Measurements from ENCODE around the gene CPNE8.
A peak's percentile ranks its signal among the peaks of the same experiment; 100 is the strongest.

CPNE8 gene

GRCh38 chr12:38905480-38906351 is at the start of gene CPNE8:
TSS of gene CPNE8 (minus strand) at chr12:38905591. CDS start at chr12:38905534, 57 bp downstream.
- peak; percentile 50 for DNase-seq (ENCODE audit: insufficient read length, low spot score)
- no peak for FAIRE-seq

GRCh38 chr12:38954238-38954873 is 49.0 kb upstream of the CPNE8 start:
- FAIRE-seq (no peak), DNase-seq (ENCODE audit: insufficient read length, low spot score) (no peak)

GRCh38 chr12:38949363-38949762 is 44.0 kb upstream of the CPNE8 start:
- FAIRE-seq (no peak), DNase-seq (ENCODE audit: insufficient read length, low spot score) (no peak)

- no peak for FAIRE-seq
Measured at GRCh38 chr12:38934686-38935085, 29.3 kb upstream of the CPNE8 start.

GRCh38 chr12:38934078-38934584 is 28.7 kb upstream of the CPNE8 start:
- FAIRE-seq: no peak
- DNase-seq (ENCODE audit: insufficient read length, low spot score): no peak

More at GRCh38 chr12:38934686-38935085, 29.3 kb upstream of the CPNE8 start:
- no peak for DNase-seq (ENCODE audit: insufficient read length, low spot score)

GRCh38 chr12:38932320-38932719 is 26.9 kb upstream of the CPNE8 start:
- FAIRE-seq: no peak
- no peak for DNase-seq (ENCODE audit: insufficient read length, low spot score)

- no peak for FAIRE-seq
- DNase-seq (ENCODE audit: insufficient read length, low spot score): no peak
Measured at GRCh38 chr12:38931461-38931860, 26.1 kb upstream of the CPNE8 start.

GRCh38 chr12:38930990-38931389 is 25.6 kb upstream of the CPNE8 start:
- FAIRE-seq (no peak), DNase-seq (ENCODE audit: insufficient read length, low spot score) (no peak)

- FAIRE-seq: no peak
Measured at GRCh38 chr12:38926501-38926900, 21.1 kb upstream of the CPNE8 start.

GRCh38 chr12:38921025-38921677 is 15.8 kb upstream of the CPNE8 start:
- DNase-seq (ENCODE audit: insufficient read length, low spot score) (peak; percentile 10), FAIRE-seq (no peak)

More at GRCh38 chr12:38926501-38926900, 21.1 kb upstream of the CPNE8 start:
- no peak for DNase-seq (ENCODE audit: insufficient read length, low spot score)

- FAIRE-seq: no peak
- no peak for DNase-seq (ENCODE audit: insufficient read length, low spot score)
Measured at GRCh38 chr12:38919191-38919590, 13.8 kb upstream of the CPNE8 start.

GRCh38 chr12:38915429-38916182 is 10.2 kb upstream of the CPNE8 start:
- DNase-seq (ENCODE audit: insufficient read length, low spot score) (no peak), FAIRE-seq (no peak)

GRCh38 chr12:38912116-38912515 is 6.7 kb upstream of the CPNE8 start:
- DNase-seq (ENCODE audit: insufficient read length, low spot score) (no peak), FAIRE-seq (no peak)

GRCh38 chr12:38911611-38912010 is 6.2 kb upstream of the CPNE8 start:
- DNase-seq (ENCODE audit: insufficient read length, low spot score): no peak
- FAIRE-seq: no peak

GRCh38 chr12:38907201-38907923 is 2.0 kb upstream of the CPNE8 start:
- no peak for FAIRE-seq
- DNase-seq (ENCODE audit: insufficient read length, low spot score): no peak

- no peak for FAIRE-seq
- DNase-seq (ENCODE audit: insufficient read length, low spot score): peak; percentile 59
Measured at GRCh38 chr12:38906482-38907200, 1.2 kb upstream of the CPNE8 start.

GRCh38 chr12:38904537-38905479 is 583 bp downstream of the CPNE8 start:
- FAIRE-seq: no peak

GRCh38 chr12:38903596-38903995 is 1.8 kb downstream of the CPNE8 start:
- no peak for FAIRE-seq
- DNase-seq (ENCODE audit: insufficient read length, low spot score): no peak

More at GRCh38 chr12:38904537-38905479, 583 bp downstream of the CPNE8 start:
- peak; percentile 37 for DNase-seq (ENCODE audit: insufficient read length, low spot score)

Measured in HTR-8/SVneo (cell line).